ENCODE results near the gene ARHGEF19.
"Not testable (repeated sequence)": the region's sequence is repeated elsewhere in the genome, so short reads cannot be mapped to it uniquely, and the experiment has no call there.

The ARHGEF19 gene

GRCh38 chr1:16243936-16244649, 31.6 kb upstream of the ARHGEF19 start:
- DNase-seq (ENCODE audit: low spot score): peak; percentile 80

- DNase-seq (ENCODE audit: low spot score): no peak
Observed at GRCh38 chr1:16243215-16243610, 30.8 kb upstream of the ARHGEF19 start.

GRCh38 chr1:16242556-16243214, 30.2 kb upstream of the ARHGEF19 start:
- DNase-seq (ENCODE audit: low spot score): no peak

GRCh38 chr1:16241221-16241708, 28.8 kb upstream of the ARHGEF19 start:
- DNase-seq (ENCODE audit: low spot score): no peak

GRCh38 chr1:16239972-16240491, 27.6 kb upstream of the ARHGEF19 start:
- DNase-seq (ENCODE audit: low spot score): no peak

- DNase-seq (ENCODE audit: low spot score): no peak
Observed at GRCh38 chr1:16237343-16237830, 24.9 kb upstream of the ARHGEF19 start.

GRCh38 chr1:16236511-16237342, 24.3 kb upstream of the ARHGEF19 start, which contains the start of gene CPLANE2:
Gene CPLANE2, minus strand, starts transcription at chr1:16237183. Its CDS starts 441 bp downstream, at chr1:16236742.
- DNase-seq (ENCODE audit: low spot score): peak; percentile 96

GRCh38 chr1:16235944-16236510, 23.6 kb upstream of the ARHGEF19 start:
- DNase-seq (ENCODE audit: low spot score): peak; percentile 50

GRCh38 chr1:16235347-16235746, 22.9 kb upstream of the ARHGEF19 start:
- DNase-seq (ENCODE audit: low spot score): no peak

GRCh38 chr1:16233431-16233830, 21.0 kb upstream of the ARHGEF19 start:
- no peak for DNase-seq (ENCODE audit: low spot score)

GRCh38 chr1:16232316-16232710, 19.9 kb upstream of the ARHGEF19 start:
- no peak for DNase-seq (ENCODE audit: low spot score)

- no peak for DNase-seq (ENCODE audit: low spot score)
Observed at GRCh38 chr1:16231331-16232315, 19.2 kb upstream of the ARHGEF19 start.

- DNase-seq (ENCODE audit: low spot score): no peak
Observed at GRCh38 chr1:16230744-16231143, 18.3 kb upstream of the ARHGEF19 start.

GRCh38 chr1:16229976-16230740, 17.7 kb upstream of the ARHGEF19 start:
- no peak for DNase-seq (ENCODE audit: low spot score)

- no peak for DNase-seq (ENCODE audit: low spot score)
Observed at GRCh38 chr1:16226490-16227179, 14.2 kb upstream of the ARHGEF19 start.

GRCh38 chr1:16226129-16226489, 13.7 kb upstream of the ARHGEF19 start:
- DNase-seq (ENCODE audit: low spot score): no peak

GRCh38 chr1:16224472-16224871, 12.0 kb upstream of the ARHGEF19 start:
- DNase-seq (ENCODE audit: low spot score): no peak

GRCh38 chr1:16222716-16223115, 10.3 kb upstream of the ARHGEF19 start:
- not testable (repeated sequence) for DNase-seq (ENCODE audit: low spot score)

GRCh38 chr1:16221499-16221898, 9.0 kb upstream of the ARHGEF19 start:
- DNase-seq (ENCODE audit: low spot score): no peak

Data from activated CD4-positive, alpha-beta T cell treated with anti-CD3 and anti-CD28 coated beads, Interleukin-2, Interleukin-4, amounts not matched to agents 100 ng/mL and 50 ng/mL, durations not matched to agents 16 hours and 8 hours (primary cell).